Tibial nerve (tissue), 4 donors: Measurements from ENCODE around the gene SLC11A2. TPM values are rescaled to one million over a fixed set of nuclear protein-coding genes. Genes with fewer than 3 reads are reported as not detected.
A peak's percentile ranks its signal among the peaks of the same experiment; 100 is the strongest.

ENCODE experiments used
- DNase-seq, 2 donors: peaks; one replicate each; pipeline ENCODE4 v3.0.0-alpha.2; 2019; ENCODE audit warnings: low spot score in 2 of 2
- H3K27ac ChIP-seq, 4 donors: fragments of 200-600 bp; sonication (generic) in 3 of 4; one replicate each; pipeline ENCODE4 v1.5.1; 2017 to 2019; ENCODE audit warnings: mild to moderate bottlenecking in 1 of 4
- H3K27me3 ChIP-seq, 2 donors: fragments of 200-600 bp; sonication (generic) in 1 of 2; one replicate each; pipeline versions ENCODE4 v1.5.1 to v1.6.0; 2017 to 2019
- H3K36me3 ChIP-seq, 3 donors: fragments of 200-600 bp; sonication (generic); one replicate each; pipeline ENCODE4 v1.5.1; 2018 to 2019
- H3K4me1 ChIP-seq, 4 donors: fragments of 200-600 bp; sonication (generic) in 3 of 4; one replicate each; pipeline ENCODE4 v1.5.1; 2017 to 2019
- H3K4me3 ChIP-seq, 4 donors: fragments of 200-600 bp; sonication (generic) in 3 of 4; one replicate each; pipeline ENCODE4 v1.5.1; 2017 to 2019; ENCODE audit warnings: mild to moderate bottlenecking in 1 of 4, moderate library complexity in 1 of 4
- H3K9me3 ChIP-seq, 4 donors: fragments of 200-600 bp; sonication (generic) in 3 of 4; one replicate each; pipeline ENCODE4 v1.5.1; 2017 to 2019
- EP300 ChIP-seq, 2 donors: sonication (generic); formaldehyde crosslinking; IDR thresholded peaks; one replicate each; pipeline ENCODE4 v1.6.1; 2017; ENCODE audit warnings: antibody characterized with exemption in 2 of 2, mild to moderate bottlenecking in 1 of 2
- POLR2A ChIP-seq, 2 donors: fragments of 450-650 bp; IDR thresholded peaks; one replicate each; pipeline ENCODE4 v1.6.1; 2017; ENCODE audit warnings: antibody characterized with exemption in 2 of 2, mild to moderate bottlenecking in 2 of 2, moderate library complexity in 2 of 2
- WGBS, 2 donors: methylation state at CpG; one replicate each; pipeline ENCODE4 v1.1.5; 2018; 5-methylcytosine and 5-hydroxymethylcytosine counted together
- total RNA-seq, 4 donors: library from RNA; depleted of rRNA; stranded (reverse); fragments of >200 nt; gene quantifications; one replicate each; pipeline ENCODE4 v1.1.0, GENCODE V29; 2016
- TF ChIP-seq, protein P1 (sequence below), 5 experiments: fragments of 200-600 bp in 3 of 5; fragments of 450-650 bp in 2 of 5; sonication (generic) in 3 of 5; IDR thresholded peaks; one replicate each; pipeline ENCODE4 v1.5.1; 2016 to 2019; ENCODE audit warnings: antibody characterized with exemption in 5 of 5, mild to moderate bottlenecking in 3 of 5, moderate library complexity in 2 of 5

The SLC11A2 gene
- total RNA-seq, 4 donors from 2014 or later = 44.0 to 81.9 (median 51.2) TPM

DNA sequence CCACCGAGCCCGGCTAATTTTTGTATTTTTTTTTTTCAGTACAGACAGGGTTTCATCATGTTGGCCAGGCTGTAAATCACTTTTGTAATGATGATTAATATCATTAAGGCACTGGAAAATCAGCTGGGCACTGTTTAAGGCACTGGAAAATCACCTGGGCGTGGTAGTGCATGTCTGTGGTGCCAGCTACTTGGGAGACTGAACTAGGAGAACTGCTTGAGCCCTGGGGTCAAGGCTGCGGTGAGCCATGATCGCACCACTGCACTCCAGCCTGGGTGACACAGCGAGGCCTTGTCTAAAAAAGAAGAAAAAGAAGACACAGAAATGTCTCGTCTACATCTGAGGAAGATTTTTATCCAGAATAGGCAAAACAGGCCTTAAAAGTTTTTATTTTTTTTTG lies 12.7 kb downstream of the SLC11A2 start:
- Histone ChIP-seq H3K4me1 (peaks cover 0 to 45% (median 12%) of the 10 kb centered on the region in 4 donors), H3K36me3 (no peaks in the 10 kb centered on the region), H3K9me3 (no peaks in the 10 kb centered on the region), H3K4me3 (no peak overlapping the region), H3K27me3 (no peaks in the 10 kb centered on the region), H3K27ac (no peak overlapping the region)
- TF ChIP-seq EP300 (IDR thresholded peaks at IDR 0.05) (no peak), POLR2A (IDR thresholded peaks at IDR 0.05) (no peak)
- TF ChIP-seq, protein P1, sequence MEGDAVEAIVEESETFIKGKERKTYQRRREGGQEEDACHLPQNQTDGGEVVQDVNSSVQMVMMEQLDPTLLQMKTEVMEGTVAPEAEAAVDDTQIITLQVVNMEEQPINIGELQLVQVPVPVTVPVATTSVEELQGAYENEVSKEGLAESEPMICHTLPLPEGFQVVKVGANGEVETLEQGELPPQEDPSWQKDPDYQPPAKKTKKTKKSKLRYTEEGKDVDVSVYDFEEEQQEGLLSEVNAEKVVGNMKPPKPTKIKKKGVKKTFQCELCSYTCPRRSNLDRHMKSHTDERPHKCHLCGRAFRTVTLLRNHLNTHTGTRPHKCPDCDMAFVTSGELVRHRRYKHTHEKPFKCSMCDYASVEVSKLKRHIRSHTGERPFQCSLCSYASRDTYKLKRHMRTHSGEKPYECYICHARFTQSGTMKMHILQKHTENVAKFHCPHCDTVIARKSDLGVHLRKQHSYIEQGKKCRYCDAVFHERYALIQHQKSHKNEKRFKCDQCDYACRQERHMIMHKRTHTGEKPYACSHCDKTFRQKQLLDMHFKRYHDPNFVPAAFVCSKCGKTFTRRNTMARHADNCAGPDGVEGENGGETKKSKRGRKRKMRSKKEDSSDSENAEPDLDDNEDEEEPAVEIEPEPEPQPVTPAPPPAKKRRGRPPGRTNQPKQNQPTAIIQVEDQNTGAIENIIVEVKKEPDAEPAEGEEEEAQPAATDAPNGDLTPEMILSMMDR (IDR thresholded peaks at IDR 0.05) = no peak
- WGBS, 2 donors = 90 to 92% methylated on average over 7 of the region's 7 CpGs
- no peak for DNase-seq

DNA sequence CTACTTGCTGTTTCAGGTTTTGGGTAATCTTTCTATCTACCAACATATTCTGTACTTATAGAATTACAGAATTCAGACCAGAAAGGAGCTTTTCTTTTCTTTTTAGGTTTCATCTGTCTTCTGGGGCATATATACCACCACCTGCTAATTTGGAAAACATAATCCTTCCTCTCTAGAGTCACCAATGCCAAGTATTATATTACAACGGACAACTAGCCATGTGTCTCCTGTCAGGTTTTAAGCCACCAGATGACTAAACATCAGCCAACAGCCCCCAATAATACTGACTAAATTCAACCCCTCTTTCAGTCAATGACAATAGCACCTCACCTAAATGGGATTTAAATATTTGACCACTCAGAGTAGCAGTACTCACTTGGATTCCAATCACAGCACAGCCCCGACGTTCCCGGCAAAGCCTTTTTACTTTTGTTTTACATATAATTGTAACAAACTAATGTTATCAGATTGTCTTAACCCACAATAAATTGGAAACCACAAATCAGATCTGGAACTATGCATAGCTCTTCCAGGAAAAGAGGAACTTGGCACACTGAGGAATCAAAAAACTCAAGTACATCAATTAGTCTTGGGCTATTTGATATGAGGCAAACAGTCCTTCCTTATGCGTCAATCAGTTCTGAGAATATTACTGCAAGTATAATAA lies 13.5 kb downstream of the SLC11A2 start:
- Histone ChIP-seq H3K27me3 (no peaks in the 10 kb centered on the region), H3K36me3 (peaks cover 0 to 3% (median 0%) of the 10 kb centered on the region in 3 donors), H3K9me3 (no peaks in the 10 kb centered on the region), H3K27ac (no peak overlapping the region), H3K4me3 (no peak overlapping the region), H3K4me1 (peaks cover 0 to 44% (median 12%) of the 10 kb centered on the region in 4 donors)
- WGBS, 2 donors = 79 to 83% methylated on average over 5 of the region's 5 CpGs
- no peak for TF ChIP-seq EP300 (IDR thresholded peaks at IDR 0.05)
- DNase-seq = no peak

DNA sequence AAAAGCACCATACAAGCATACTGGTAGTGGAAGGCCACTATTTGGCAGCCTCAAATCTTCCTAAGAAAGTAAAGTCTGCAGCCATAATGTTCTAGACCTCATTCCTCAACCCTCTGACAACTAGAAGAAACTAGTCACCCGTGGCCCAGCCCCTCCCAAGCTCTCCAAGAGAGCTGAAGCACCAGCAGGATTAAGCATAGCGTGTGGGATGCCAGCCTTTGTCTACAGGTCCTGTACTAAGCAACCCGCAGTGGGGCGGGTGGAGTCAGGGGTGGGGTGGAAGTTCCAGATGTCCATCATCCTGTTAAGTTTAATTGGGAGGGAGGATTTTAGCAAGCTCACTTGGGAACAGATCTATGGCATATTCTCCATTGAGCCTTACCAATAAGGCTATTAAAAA lies 14.2 kb downstream of the SLC11A2 start:
- WGBS, 2 donors = 71 to 73% methylated on average over 4 of the region's 4 CpGs
- peak overlapping the region in 1 of 4 donors; percentile 13 for H3K27ac ChIP-seq
- TF ChIP-seq POLR2A (IDR thresholded peaks at IDR 0.05) (no peak), EP300 (IDR thresholded peaks at IDR 0.05) (no peak)
- TF ChIP-seq, protein P1 (IDR thresholded peaks at IDR 0.05) = no peak
- no peaks in the 10 kb centered on the region for H3K9me3 ChIP-seq
- DNase-seq = no peak
- H3K4me3 ChIP-seq = no peak overlapping the region
- peaks cover 0 to 11% (median 0%) of the 10 kb centered on the region in 3 donors for H3K36me3 ChIP-seq
- no peaks in the 10 kb centered on the region for H3K27me3 ChIP-seq
- peaks cover 0 to 44% (median 12%) of the 10 kb centered on the region in 4 donors for H3K4me1 ChIP-seq

DNA sequence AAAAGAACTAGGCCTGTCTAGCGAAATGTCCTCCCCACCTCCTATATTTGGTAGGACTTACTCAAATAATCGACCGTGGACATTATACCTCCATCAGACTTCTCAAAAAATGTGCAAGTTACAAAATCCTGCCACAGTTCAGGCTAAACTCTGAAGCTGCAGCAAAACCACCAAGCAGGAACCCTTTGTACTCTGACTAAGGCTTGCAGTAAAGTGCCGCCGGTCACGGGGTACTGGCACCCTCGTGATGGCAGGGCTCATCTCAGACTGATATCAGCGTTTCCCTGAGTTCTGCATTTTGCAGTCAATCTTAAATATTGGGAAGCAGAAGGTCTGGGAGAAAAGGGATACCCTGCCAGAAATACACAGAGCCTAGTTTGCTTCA lies 17.1 kb downstream of the SLC11A2 start:
- TF ChIP-seq EP300 (IDR thresholded peaks at IDR 0.05) = peak; percentile 48 to 88
- TF ChIP-seq POLR2A (IDR thresholded peaks at IDR 0.05) = peak; percentile 10 to 32
- TF ChIP-seq, protein P1 (IDR thresholded peaks at IDR 0.05) = no peak
- no peaks in the 10 kb centered on the region for H3K9me3 ChIP-seq
- H3K27ac ChIP-seq = peak overlapping the region; percentile 59 to 87 (median 72)
- WGBS, 2 donors = 45 to 54% methylated on average over 8 of the region's 8 CpGs
- H3K4me3 ChIP-seq = peak overlapping the region in 1 of 4 donors; percentile 22
- peaks cover 0 to 40% (median 8%) of the 10 kb centered on the region in 3 donors for H3K36me3 ChIP-seq
- peak; percentile 28 to 72 for DNase-seq
- no peaks in the 10 kb centered on the region for H3K27me3 ChIP-seq
- H3K4me1 ChIP-seq = peaks cover 0 to 44% (median 12%) of the 10 kb centered on the region in 4 donors

DNA sequence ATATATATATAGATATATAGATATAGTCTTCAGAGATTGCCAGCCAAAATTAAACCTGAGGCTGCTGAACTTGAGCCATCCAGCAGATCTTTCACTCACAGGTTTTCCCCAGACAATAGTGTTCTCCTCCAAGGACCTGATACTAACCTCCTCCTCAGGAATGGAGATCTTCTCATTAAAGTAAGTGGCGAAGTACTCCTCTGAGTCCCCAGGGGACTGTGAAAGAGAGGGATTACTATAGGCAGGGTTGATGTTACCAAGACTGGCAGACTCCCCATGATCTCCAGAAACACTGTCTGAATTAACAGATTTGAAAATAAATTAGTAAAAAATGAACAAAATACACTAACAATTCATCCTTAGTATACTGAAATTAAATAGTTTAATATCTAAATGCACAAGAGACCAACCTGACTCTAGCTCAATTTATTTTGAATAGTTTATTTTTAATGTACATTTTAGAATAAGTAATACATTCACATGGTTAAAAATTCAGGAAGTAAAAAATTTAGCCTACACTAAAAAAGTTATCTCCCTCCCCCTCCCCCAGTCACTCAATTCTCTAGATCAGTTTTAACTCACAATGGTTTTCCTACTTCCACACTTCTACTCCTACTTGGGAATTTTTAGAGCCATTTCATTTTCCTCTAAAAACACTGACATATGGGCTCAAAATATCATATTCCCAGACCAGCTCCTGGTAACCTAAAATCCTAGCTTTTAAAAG lies 17.7 kb downstream of the SLC11A2 start:
- Histone ChIP-seq H3K27ac (peak overlapping the region; percentile 59 to 87 (median 72)), H3K9me3 (no peaks in the 10 kb centered on the region), H3K27me3 (no peaks in the 10 kb centered on the region), H3K36me3 (peaks cover 0 to 44% (median 8%) of the 10 kb centered on the region in 3 donors), H3K4me3 (peak overlapping the region in 1 of 4 donors; percentile 22), H3K4me1 (peaks cover 0 to 42% (median 10%) of the 10 kb centered on the region in 4 donors)
- no peak for DNase-seq
- no peak for TF ChIP-seq POLR2A (IDR thresholded peaks at IDR 0.05)
- no peak for TF ChIP-seq EP300 (IDR thresholded peaks at IDR 0.05)
- TF ChIP-seq, protein P1 (IDR thresholded peaks at IDR 0.05) = no peak
- 90 to 93% methylated on average over 1 of the region's 1 CpG for WGBS, 2 donors
